GM21447 (cell line): ENCODE measurements around the gene MAOA.
"Not testable (repeated sequence)": the region's sequence is repeated elsewhere in the genome, so short reads cannot be mapped to it uniquely, and the experiment has no call there.

ENCODE experiments used
- ATAC-seq: cut with Tn5 transposase; IDR thresholded peaks from one replicate; pipeline ENCODE4 v1.9.1; 2021; ENCODE audit not compliant: unreplicated experiment

MAOA gene

GRCh38 chrX:43656005-43656494 is at the start of gene MAOA:
Gene MAOA (plus strand): TSS chrX:43656299. CDS start chrX:43656342, 43 bp downstream.
- ATAC-seq = no peak

- ATAC-seq = no peak
These were observed 43.7 kb upstream of the MAOA start for GRCh38 chrX:43612400-43612799.

GRCh38 chrX:43615660-43616059 is 40.4 kb upstream of the MAOA start:
- no peak for ATAC-seq

GRCh38 chrX:43618366-43619205 is 37.5 kb upstream of the MAOA start:
- no peak for ATAC-seq

GRCh38 chrX:43619861-43620260 is 36.2 kb upstream of the MAOA start:
- not testable (repeated sequence) for ATAC-seq

GRCh38 chrX:43627147-43627546 is 29.0 kb upstream of the MAOA start:
- ATAC-seq = no peak

GRCh38 chrX:43627669-43628068 is 28.4 kb upstream of the MAOA start:
- no peak for ATAC-seq

GRCh38 chrX:43629229-43629628 is 26.9 kb upstream of the MAOA start:
- ATAC-seq = no peak

- no peak for ATAC-seq
These were observed 24.3 kb upstream of the MAOA start for GRCh38 chrX:43631841-43632240.

- ATAC-seq = no peak
These were observed 23.0 kb upstream of the MAOA start for GRCh38 chrX:43633081-43633480.

- no peak for ATAC-seq
These were observed 22.3 kb upstream of the MAOA start for GRCh38 chrX:43633757-43634156.

GRCh38 chrX:43640482-43640881 is 15.6 kb upstream of the MAOA start:
- no peak for ATAC-seq

GRCh38 chrX:43641691-43642090 is 14.4 kb upstream of the MAOA start:
- ATAC-seq = no peak

GRCh38 chrX:43643201-43643600 is 12.9 kb upstream of the MAOA start:
- ATAC-seq = no peak

- ATAC-seq = no peak
These were observed 12.4 kb upstream of the MAOA start for GRCh38 chrX:43643662-43644061.

GRCh38 chrX:43644124-43644701 is 11.9 kb upstream of the MAOA start:
- no peak for ATAC-seq

GRCh38 chrX:43646800-43647199 is 9.3 kb upstream of the MAOA start:
- ATAC-seq = no peak

- ATAC-seq = peak; percentile 98
These were observed 1.5 kb upstream of the MAOA start for GRCh38 chrX:43654431-43655150.

GRCh38 chrX:43655151-43656004 is 721 bp upstream of the MAOA start:
- no peak for ATAC-seq

GRCh38 chrX:43657671-43658070 is 1.6 kb downstream of the MAOA start:
- ATAC-seq = no peak
